ENCODE results near the gene EYA4.

The EYA4 gene

GRCh38 chr6:133467231-133467981, 226.2 kb downstream of the EYA4 start:
- DNase-seq = no peak

GRCh38 chr6:133467982-133468380, 226.8 kb downstream of the EYA4 start:
- DNase-seq = no peak

- DNase-seq = no peak
Measured at GRCh38 chr6:133468591-133468990, 227.4 kb downstream of the EYA4 start.

- DNase-seq = no peak
Measured at GRCh38 chr6:133474516-133474915, 233.4 kb downstream of the EYA4 start.

- no peak for DNase-seq
Measured at GRCh38 chr6:133478673-133479072, 237.5 kb downstream of the EYA4 start.

GRCh38 chr6:133487174-133487573, 246.0 kb downstream of the EYA4 start:
- no peak for DNase-seq

GRCh38 chr6:133495205-133495903, 254.2 kb downstream of the EYA4 start:
- DNase-seq = no peak

GRCh38 chr6:133499662-133500061, 258.5 kb downstream of the EYA4 start:
- no peak for DNase-seq

- no peak for DNase-seq
Measured at GRCh38 chr6:133501675-133502270, 260.6 kb downstream of the EYA4 start.

GRCh38 chr6:133502441-133503335, 261.5 kb downstream of the EYA4 start:
- DNase-seq = no peak

- DNase-seq = no peak
Measured at GRCh38 chr6:133503336-133503729, 262.2 kb downstream of the EYA4 start.

GRCh38 chr6:133504158-133504557, 263.0 kb downstream of the EYA4 start:
- DNase-seq = no peak

GRCh38 chr6:133504761-133505160, 263.6 kb downstream of the EYA4 start:
- no peak for DNase-seq

- no peak for DNase-seq
Measured at GRCh38 chr6:133505681-133506080, 264.5 kb downstream of the EYA4 start.

- DNase-seq = no peak
Measured at GRCh38 chr6:133512410-133513016, 271.4 kb downstream of the EYA4 start.

- no peak for DNase-seq
Measured at GRCh38 chr6:133523816-133524215, 282.7 kb downstream of the EYA4 start.

GRCh38 chr6:133526436-133526835, 285.3 kb downstream of the EYA4 start:
- DNase-seq = no peak

GRCh38 chr6:133528566-133528965, 287.4 kb downstream of the EYA4 start:
- DNase-seq = no peak

- no peak for DNase-seq
Measured at GRCh38 chr6:133532908-133533307, 291.8 kb downstream of the EYA4 start.

- DNase-seq = no peak
Measured at GRCh38 chr6:133539502-133540259, 298.5 kb downstream of the EYA4 start.

- DNase-seq = no peak
Measured at GRCh38 chr6:133540361-133540760, 299.2 kb downstream of the EYA4 start.

- DNase-seq = no peak
Measured at GRCh38 chr6:133541040-133541439, 299.9 kb downstream of the EYA4 start.
